ENCODE results near the gene EPB41L4B.
A peak's percentile ranks its signal among the peaks of the same experiment; 100 is the strongest.

The EPB41L4B gene

GRCh38 chr9:109269081-109269480 lies 51.8 kb downstream of the EPB41L4B start:
- no peak for DNase-seq

- no peak for DNase-seq
Measured at GRCh38 chr9:109267555-109267954, 53.3 kb downstream of the EPB41L4B start.

GRCh38 chr9:109264877-109265587 lies 55.8 kb downstream of the EPB41L4B start:
- peak; percentile 92 for DNase-seq

- DNase-seq: no peak
Measured at GRCh38 chr9:109263358-109263757, 57.5 kb downstream of the EPB41L4B start.

- DNase-seq: peak; percentile 87
Measured at GRCh38 chr9:109258481-109259302, 62.2 kb downstream of the EPB41L4B start.

- no peak for DNase-seq
Measured at GRCh38 chr9:109256336-109256735, 64.5 kb downstream of the EPB41L4B start.

- DNase-seq: no peak
Measured at GRCh38 chr9:109255394-109255793, 65.5 kb downstream of the EPB41L4B start.

- no peak for DNase-seq
Measured at GRCh38 chr9:109254317-109254716, 66.5 kb downstream of the EPB41L4B start.

GRCh38 chr9:109253637-109254284 lies 67.1 kb downstream of the EPB41L4B start:
- peak; percentile 30 for DNase-seq

GRCh38 chr9:109253241-109253636 lies 67.6 kb downstream of the EPB41L4B start:
- DNase-seq: no peak

- DNase-seq: no peak
Measured at GRCh38 chr9:109252291-109252690, 68.6 kb downstream of the EPB41L4B start.

GRCh38 chr9:109251776-109252106 lies 69.1 kb downstream of the EPB41L4B start:
- no peak for DNase-seq

GRCh38 chr9:109251080-109251775 lies 69.6 kb downstream of the EPB41L4B start:
- DNase-seq: peak; percentile 99

- DNase-seq: no peak
Measured at GRCh38 chr9:109250771-109251079, 70.1 kb downstream of the EPB41L4B start.

- DNase-seq: peak; percentile 82
Measured at GRCh38 chr9:109250311-109250741, 70.5 kb downstream of the EPB41L4B start.

GRCh38 chr9:109249615-109250014 lies 71.2 kb downstream of the EPB41L4B start:
- DNase-seq: peak; percentile 56

- DNase-seq: no peak
Measured at GRCh38 chr9:109248133-109248581, 72.7 kb downstream of the EPB41L4B start.

GRCh38 chr9:109247228-109247627 lies 73.6 kb downstream of the EPB41L4B start:
- DNase-seq: no peak

- peak; percentile 15 for DNase-seq
Measured at GRCh38 chr9:109246533-109246932, 74.3 kb downstream of the EPB41L4B start.

GRCh38 chr9:109245310-109245897 lies 75.5 kb downstream of the EPB41L4B start:
- DNase-seq: peak; percentile 20

- DNase-seq: peak; percentile 83
Measured at GRCh38 chr9:109244179-109245132, 76.4 kb downstream of the EPB41L4B start.

GRCh38 chr9:109242741-109243140 lies 78.1 kb downstream of the EPB41L4B start:
- no peak for DNase-seq
